Measurements from ENCODE around the gene GCGR. TPM values are rescaled to one million over a fixed set of nuclear protein-coding genes. Genes with fewer than 3 reads are reported as not detected.
A peak's percentile ranks its signal among the peaks of the same experiment; 100 is the strongest.

The GCGR gene
- polyA plus RNA-seq, 1 of the 3 experiments (the other 2 are of a cell fraction): not detected

DNA sequence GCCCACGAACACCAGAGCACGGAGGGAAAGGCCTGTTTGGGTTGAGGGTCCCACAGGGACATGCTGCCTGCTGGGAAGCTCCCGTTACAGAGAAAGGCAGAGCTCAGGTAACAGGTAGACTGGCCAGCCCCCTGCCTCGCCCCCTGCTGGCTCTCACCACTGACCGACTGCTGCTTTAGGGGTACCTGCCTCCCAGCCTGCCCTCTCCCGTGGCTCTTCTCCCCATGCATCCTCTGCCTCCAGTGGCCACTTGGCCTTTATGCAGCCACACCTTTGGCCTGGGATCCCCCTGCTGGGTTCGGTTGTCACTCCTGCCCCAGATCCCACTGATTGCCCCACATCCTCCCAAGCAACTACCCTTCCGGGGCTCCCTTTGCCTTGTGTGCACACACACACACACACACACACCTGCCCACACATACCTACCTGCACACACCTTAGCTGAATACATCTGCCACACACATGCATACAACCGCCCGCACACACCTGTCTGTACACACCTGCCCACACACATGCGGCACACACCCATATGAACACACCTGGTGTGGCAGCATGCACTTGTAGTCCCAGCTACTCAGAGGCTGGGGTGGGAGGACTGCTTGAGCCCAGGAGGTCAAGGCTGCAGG, 22.0 kb downstream of the GCGR start:
- H3F3A ChIP-seq (replicated peaks; ENCODE audit: insufficient read depth): peaks cover 3% of the 10 kb centered on the region
- no peak overlapping the region for H3K4me2 ChIP-seq
- DNase-seq: no peak
- H3K9ac ChIP-seq: no peak overlapping the region
- H3K4me3 ChIP-seq (ENCODE audit: low read depth in 2 of 2, low read length in 1 of 2): no peak overlapping the region
- WGBS (ENCODE audit: low lambda C conversion rate): 93% methylated on average over 11 of the region's 11 CpGs
- peaks cover 0 to 16% of the 10 kb centered on the region in 2 experiments; a peak in 1 of 4 replicates for H3K4me1 ChIP-seq (ENCODE audit: control insufficient read depth in 1 of 2, insufficient read depth in 2 of 2, low read depth in 1 of 2, low read length in 1 of 2)
- H3K27ac ChIP-seq (ENCODE audit: low read depth in 2 of 2, low read length in 1 of 2): no peak overlapping the region
- H2AFZ ChIP-seq (ENCODE audit: low read depth): no peak overlapping the region
- peaks cover 0 to 5% of the 10 kb centered on the region in 2 experiments for H3K36me3 ChIP-seq (replicated peaks in 1 of 2; ENCODE audit: control insufficient read depth in 1 of 2, insufficient read depth in 2 of 2, low read length in 1 of 2)
- ChIA-PET POLR2A (interaction anchor here (0.6 kb wide), 1 partner anchor 276 kb away, joined by 3 read pairs; no protein-coding TSS in a partner anchor), CTCF (interaction anchor here (0.6 to 2.4 kb wide), 7 partner anchors 13 to 123 kb away, joined by 3 to 11 read pairs (median 5); partner anchors contain the start of gene MRPL12)
- peaks cover 24% of the 10 kb centered on the region; the same call in 1 of the 2 replicates for H4K20me1 ChIP-seq (ENCODE audit: insufficient read depth)
- TF ChIP-seq, protein P1, sequence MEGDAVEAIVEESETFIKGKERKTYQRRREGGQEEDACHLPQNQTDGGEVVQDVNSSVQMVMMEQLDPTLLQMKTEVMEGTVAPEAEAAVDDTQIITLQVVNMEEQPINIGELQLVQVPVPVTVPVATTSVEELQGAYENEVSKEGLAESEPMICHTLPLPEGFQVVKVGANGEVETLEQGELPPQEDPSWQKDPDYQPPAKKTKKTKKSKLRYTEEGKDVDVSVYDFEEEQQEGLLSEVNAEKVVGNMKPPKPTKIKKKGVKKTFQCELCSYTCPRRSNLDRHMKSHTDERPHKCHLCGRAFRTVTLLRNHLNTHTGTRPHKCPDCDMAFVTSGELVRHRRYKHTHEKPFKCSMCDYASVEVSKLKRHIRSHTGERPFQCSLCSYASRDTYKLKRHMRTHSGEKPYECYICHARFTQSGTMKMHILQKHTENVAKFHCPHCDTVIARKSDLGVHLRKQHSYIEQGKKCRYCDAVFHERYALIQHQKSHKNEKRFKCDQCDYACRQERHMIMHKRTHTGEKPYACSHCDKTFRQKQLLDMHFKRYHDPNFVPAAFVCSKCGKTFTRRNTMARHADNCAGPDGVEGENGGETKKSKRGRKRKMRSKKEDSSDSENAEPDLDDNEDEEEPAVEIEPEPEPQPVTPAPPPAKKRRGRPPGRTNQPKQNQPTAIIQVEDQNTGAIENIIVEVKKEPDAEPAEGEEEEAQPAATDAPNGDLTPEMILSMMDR (IDR thresholded peaks at IDR 0.05): peak; percentile 23
- no peak for TF ChIP-seq RXRA (IDR thresholded peaks at IDR 0.05; ENCODE audit: borderline replicate concordance, low read depth)
- peaks cover 38% of the 10 kb centered on the region for H3K79me2 ChIP-seq (ENCODE audit: insufficient read depth)
- H3K9me2 ChIP-seq: no peaks in the 10 kb centered on the region
- no peaks in the 10 kb centered on the region for H3K27me3 ChIP-seq (ENCODE audit: insufficient read depth)
- H3K9me3 ChIP-seq: no peaks in the 10 kb centered on the region

- DNase-seq: no peak
- H3K9me3 ChIP-seq: no peaks in the 10 kb centered on the region
- no peak overlapping the region for H3K27ac ChIP-seq (ENCODE audit: low read depth in 2 of 2, low read length in 1 of 2)
- H3K4me2 ChIP-seq: no peak overlapping the region
- H3K79me2 ChIP-seq (ENCODE audit: insufficient read depth): peaks cover 61% of the 10 kb centered on the region
- no peak overlapping the region for H3K4me3 ChIP-seq (ENCODE audit: low read depth in 2 of 2, low read length in 1 of 2)
- POLR2A ChIA-PET: interaction anchor here (1.0 kb wide), 1 partner anchor 9 kb away, joined by 3 read pairs; no protein-coding TSS in a partner anchor
- H3K36me3 ChIP-seq (replicated peaks in 1 of 2; ENCODE audit: control insufficient read depth in 1 of 2, insufficient read depth in 2 of 2, low read length in 1 of 2): no peaks in the 10 kb centered on the region
- peaks cover 12% of the 10 kb centered on the region for H3F3A ChIP-seq (replicated peaks; ENCODE audit: insufficient read depth)
- H3K9me2 ChIP-seq: no peaks in the 10 kb centered on the region
- WGBS (ENCODE audit: low lambda C conversion rate): 73% methylated on average over 7 of the region's 7 CpGs
- no peaks in the 10 kb centered on the region for H3K27me3 ChIP-seq (ENCODE audit: insufficient read depth)
- peaks cover 0 to 17% of the 10 kb centered on the region in 2 experiments; a peak in 3 of 4 replicates for H3K4me1 ChIP-seq (ENCODE audit: control insufficient read depth in 1 of 2, insufficient read depth in 2 of 2, low read depth in 1 of 2, low read length in 1 of 2)
- no peak overlapping the region for H2AFZ ChIP-seq (ENCODE audit: low read depth)
- no peak overlapping the region for H3K9ac ChIP-seq
- CTCF ChIA-PET: interaction anchor here (0.7 to 3.1 kb wide), 5 partner anchors 16 to 115 kb away, joined by 3 to 8 read pairs (median 5); no protein-coding TSS in a partner anchor
- peaks cover 33% of the 10 kb centered on the region; the same call in 1 of the 2 replicates for H4K20me1 ChIP-seq (ENCODE audit: insufficient read depth)
- no peak for TF ChIP-seq RFX5 (IDR thresholded peaks at IDR 0.05; ENCODE audit: low read length)
These were observed 24.7 kb downstream of the GCGR start for GRCh38 chr17:81828656-81829055.

DNA sequence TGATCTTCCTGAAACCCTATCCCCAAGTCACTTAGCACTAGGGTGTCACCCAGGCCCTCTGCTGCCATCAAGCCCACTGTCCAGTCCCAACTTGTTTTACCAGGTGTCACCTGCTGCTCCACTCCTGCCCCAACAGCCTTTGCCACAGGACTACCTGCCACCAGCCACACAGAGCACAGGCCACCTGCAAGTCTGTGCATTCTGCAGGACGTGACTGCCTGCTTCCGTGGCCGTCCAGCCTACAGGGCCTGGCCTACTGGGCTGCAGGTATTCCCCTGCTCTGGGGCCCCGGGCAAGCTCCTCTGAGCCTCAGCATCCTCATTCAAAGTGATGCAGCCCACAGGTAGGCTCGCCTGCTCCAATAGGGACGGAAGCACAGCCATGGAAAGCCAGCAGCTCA, 25.9 kb downstream of the GCGR start:
- H3K79me2 ChIP-seq (ENCODE audit: insufficient read depth): peaks cover 68% of the 10 kb centered on the region
- POLR2A ChIA-PET: interaction anchor here (0.5 to 0.7 kb wide), 2 partner anchors 24 kb away, joined by 3 read pairs; no protein-coding TSS in a partner anchor

More for the DNA sequence above, 25.9 kb downstream of the GCGR start:
- H3K9me3 ChIP-seq: no peaks in the 10 kb centered on the region
- no peak overlapping the region for H3K4me3 ChIP-seq (ENCODE audit: low read depth in 2 of 2, low read length in 1 of 2)
- TF ChIP-seq TAF1 (IDR thresholded peaks at IDR 0.05; ENCODE audit: borderline replicate concordance, low read depth, low read length) (no peak), MXI1 (IDR thresholded peaks at IDR 0.05; ENCODE audit: low read depth, low read length) (no peak), TEAD4 (IDR thresholded peaks at IDR 0.05; ENCODE audit: borderline replicate concordance, insufficient read depth) (no peak), EZH2phosphoT487 (IDR thresholded peaks at IDR 0.05; ENCODE audit: borderline replicate concordance, low read depth) (no peak), RXRA (IDR thresholded peaks at IDR 0.05; ENCODE audit: borderline replicate concordance, low read depth) (no peak), POLR2AphosphoS5 (IDR thresholded peaks at IDR 0.05; ENCODE audit: low read depth, low read length) (no peak), GATA2 (CRISPR knock-in tag; IDR thresholded peaks at IDR 0.05) (no peak), GABPA (IDR thresholded peaks at IDR 0.05; ENCODE audit: low read depth) (no peak), YY1 (IDR thresholded peaks at IDR 0.05; ENCODE audit: low read depth) (no peak), FOSL2 (IDR thresholded peaks at IDR 0.05; ENCODE audit: borderline replicate concordance, low read depth) (no peak), SMC3 (IDR thresholded peaks at IDR 0.05; ENCODE audit: low read depth, low read length) (no peak), TCF12 (IDR thresholded peaks at IDR 0.05) (no peak)
- TF ChIP-seq, protein P2, sequence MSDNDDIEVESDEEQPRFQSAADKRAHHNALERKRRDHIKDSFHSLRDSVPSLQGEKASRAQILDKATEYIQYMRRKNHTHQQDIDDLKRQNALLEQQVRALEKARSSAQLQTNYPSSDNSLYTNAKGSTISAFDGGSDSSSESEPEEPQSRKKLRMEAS (IDR thresholded peaks at IDR 0.05; ENCODE audit: low read depth): no peak
- TF ChIP-seq, protein P3, sequence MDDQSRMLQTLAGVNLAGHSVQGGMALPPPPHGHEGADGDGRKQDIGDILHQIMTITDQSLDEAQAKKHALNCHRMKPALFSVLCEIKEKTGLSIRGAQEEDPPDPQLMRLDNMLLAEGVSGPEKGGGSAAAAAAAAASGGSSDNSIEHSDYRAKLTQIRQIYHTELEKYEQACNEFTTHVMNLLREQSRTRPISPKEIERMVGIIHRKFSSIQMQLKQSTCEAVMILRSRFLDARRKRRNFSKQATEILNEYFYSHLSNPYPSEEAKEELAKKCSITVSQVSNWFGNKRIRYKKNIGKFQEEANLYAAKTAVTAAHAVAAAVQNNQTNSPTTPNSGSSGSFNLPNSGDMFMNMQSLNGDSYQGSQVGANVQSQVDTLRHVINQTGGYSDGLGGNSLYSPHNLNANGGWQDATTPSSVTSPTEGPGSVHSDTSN (IDR thresholded peaks at IDR 0.05): no peak
- H3K36me3 ChIP-seq (replicated peaks in 1 of 2; ENCODE audit: control insufficient read depth in 1 of 2, insufficient read depth in 2 of 2, low read length in 1 of 2): no peaks in the 10 kb centered on the region
- H3K27me3 ChIP-seq (ENCODE audit: insufficient read depth): no peaks in the 10 kb centered on the region
- DNase-seq: no peak
- H3K27ac ChIP-seq (ENCODE audit: low read depth in 2 of 2, low read length in 1 of 2): no peak overlapping the region
- H2AFZ ChIP-seq (ENCODE audit: low read depth): no peak overlapping the region
- H3K4me1 ChIP-seq (ENCODE audit: control insufficient read depth in 1 of 2, insufficient read depth in 2 of 2, low read depth in 1 of 2, low read length in 1 of 2): peaks cover 0 to 27% of the 10 kb centered on the region in 2 experiments; a peak in 3 of 4 replicates
- no peaks in the 10 kb centered on the region for H3K9me2 ChIP-seq
- CTCF ChIA-PET: interaction anchor here (1.0 to 3.1 kb wide), 4 partner anchors 19 to 96 kb away, joined by 3 to 8 read pairs (median 4); no protein-coding TSS in a partner anchor
- peaks cover 33% of the 10 kb centered on the region; the same call in 1 of the 2 replicates for H4K20me1 ChIP-seq (ENCODE audit: insufficient read depth)
- 88% methylated on average over 6 of the region's 6 CpGs for WGBS (ENCODE audit: low lambda C conversion rate)
- peaks cover 16% of the 10 kb centered on the region for H3F3A ChIP-seq (replicated peaks; ENCODE audit: insufficient read depth)
- no peak overlapping the region for H3K9ac ChIP-seq
- no peak overlapping the region for H3K4me2 ChIP-seq

All from SK-N-SH (cell line).